K562 (cell line): ENCODE results near the gene CEP72.

Experiments
- CEBPG ChIP-seq, 3 experiments: fragments of 200-800 bp in 1 of 3; sonication (Bioruptor generic) in 1 of 3; sonication (generic) in 1 of 3; formaldehyde crosslinking in 1 of 3; IDR thresholded peaks in 2 of 3; conservative IDR thresholded peaks in 1 of 3; 2 replicates each; pipeline versions ENCODE4 v1.6.1 to v1.8.0; 2016 to 2022; ENCODE audit warnings: missing compliant biosample characterization in 2 of 3, missing genetic modification characterization in 2 of 3, mild to moderate bottlenecking in 1 of 3, missing genetic modification reagents in 1 of 3
- CTBP1 ChIP-seq: fragments of 450-650 bp; IDR thresholded peaks from 2 replicates; pipeline ENCODE4 v1.6.1; 2016; ENCODE audit warnings: borderline replicate concordance
- CTCF ChIP-seq, 3 experiments: IDR thresholded peaks in 2 of 3; conservative IDR thresholded peaks in 1 of 3; 2 replicates each; pipeline ENCODE4 v1.5.1; 2011 to 2012; ENCODE audit warnings: low read length in 3 of 3, mild to moderate bottlenecking in 3 of 3, control low read depth in 2 of 3, improper control_type of control experiment in 1 of 3, inconsistent platforms in 1 of 3, low read depth in 1 of 3, mixed read lengths in 1 of 3, moderate library complexity in 1 of 3; ENCODE audit not compliant: insufficient read depth in 2 of 3
- ELF1 ChIP-seq: fragments of 200-800 bp; sonication (Bioruptor generic); IDR thresholded peaks from 2 replicates; pipeline ENCODE4 v1.6.1; 2016; ENCODE audit warnings: missing genetic modification characterization, missing compliant biosample characterization
- EWSR1 ChIP-seq: fragments of 450-650 bp; IDR thresholded peaks from 2 replicates; pipeline ENCODE4 v1.6.1; 2018; ENCODE audit warnings: borderline replicate concordance, mild to moderate bottlenecking, low read depth, moderate library complexity; ENCODE audit not compliant: partially characterized antibody
- MYC ChIP-seq, 2 experiments: fragments of 250-450 bp in 1 of 2; sonication (Bioruptor Pico) in 1 of 2; IDR thresholded peaks; 2 replicates each; pipeline versions ENCODE4 v1.5.1 to v1.6.1; 2012 to 2021; ENCODE audit warnings: low read depth in 2 of 2, borderline replicate concordance in 1 of 2, improper control_type of control experiment in 1 of 2, low read length in 1 of 2, mild to moderate bottlenecking in 1 of 2, moderate library complexity in 1 of 2
- NFYB ChIP-seq: IDR thresholded peaks from 2 replicates; pipeline ENCODE4 v1.6.1; 2011; ENCODE audit warnings: mild to moderate bottlenecking, moderate library complexity; ENCODE audit not compliant: insufficient read length; ENCODE audit errors: extremely low read depth
- POLR2AphosphoS5 ChIP-seq: IDR thresholded peaks from 2 replicates; pipeline ENCODE4 v1.6.1; 2011; ENCODE audit warnings: mild to moderate bottlenecking, low read depth, low read length, moderate library complexity; ENCODE audit not compliant: control insufficient read depth, insufficient read depth
- SETDB1 ChIP-seq: IDR thresholded peaks from one replicate; pipeline ENCODE4 v1.6.1; 2012; ENCODE audit warnings: low read length, control low read depth, inconsistent platforms
- ZNF143 ChIP-seq: sonication (generic); formaldehyde crosslinking; IDR thresholded peaks from 2 replicates; pipeline ENCODE4 v1.9.0; 2022; ENCODE audit warnings: mild to moderate bottlenecking, missing genetic modification reagents

DNA sequence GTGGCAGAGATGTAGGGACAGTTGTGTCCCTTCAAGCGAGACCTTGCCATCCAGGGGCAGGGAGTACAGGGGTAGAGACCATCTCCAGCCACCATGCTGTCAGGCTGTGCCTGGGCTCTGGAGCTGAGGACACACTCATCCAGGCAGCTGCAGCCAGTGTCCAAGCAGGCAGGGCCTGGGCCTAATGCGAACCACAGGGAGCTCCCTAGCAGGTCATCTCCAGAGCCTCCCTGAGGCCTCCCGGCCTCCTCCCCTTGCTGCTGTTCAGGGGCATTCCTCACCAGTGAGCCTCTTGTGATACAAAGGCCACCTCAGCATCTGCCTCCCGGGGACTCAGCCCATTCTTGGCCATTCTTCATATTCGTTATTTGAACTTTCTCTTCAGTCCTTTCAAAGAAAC is 46.0 kb downstream of the CEP72 start:
- no peak for TF ChIP-seq POLR2AphosphoS5
- no peak for TF ChIP-seq CTCF (IDR thresholded peaks at IDR 0.05 in 2 of 3, conservative IDR thresholded peaks at IDR 0.05 in 1 of 3; ENCODE audit: insufficient read depth in 2 of 3, low read depth in 1 of 3, low read length in 3 of 3)
- TF ChIP-seq MYC (IDR thresholded peaks at IDR 0.05; ENCODE audit: low read depth, low read length) = no peak
- TF ChIP-seq MYC (CRISPR knock-in tag; IDR thresholded peaks at IDR 0.05; ENCODE audit: borderline replicate concordance, low read depth) = no peak
- TF ChIP-seq SETDB1 = no peak
- no peak for TF ChIP-seq EWSR1
- TF ChIP-seq ZNF143 (CRISPR knock-in tag) = no peak
- no peak for TF ChIP-seq NFYB
- no peak for TF ChIP-seq CTBP1
- no peak for TF ChIP-seq ELF1 (tag)
- TF ChIP-seq CEBPG (CRISPR knock-in tag; IDR thresholded peaks at IDR 0.05) = no peak
- TF ChIP-seq CEBPG (tag; conservative IDR thresholded peaks at IDR 0.05 in 1 of 2, IDR thresholded peaks at IDR 0.05 in 1 of 2) = no peak
